Activated naive CD4-positive, alpha-beta T cell treated with anti-CD3 and anti-CD28 coated beads, Interleukin-2, amount 50 U/mL, for 24 hours (primary cell): ENCODE results near the gene SLC37A1.
"Not testable (repeated sequence)": the region's sequence is repeated elsewhere in the genome, so short reads cannot be mapped to it uniquely, and the experiment has no call there.

Experiments used
- H3K27ac Mint-ChIP-seq: one replicate; pipeline ENCODE4 v1.8.0; 2021; ENCODE audit warnings: mild to moderate bottlenecking, mixed read lengths
- H3K27me3 Mint-ChIP-seq: one replicate; pipeline ENCODE4 v1.8.0; 2021; ENCODE audit warnings: mixed read lengths
- H3K36me3 Mint-ChIP-seq: one replicate; pipeline ENCODE4 v1.8.0; 2021; ENCODE audit warnings: mixed read lengths
- H3K4me1 Mint-ChIP-seq: one replicate; pipeline ENCODE4 v1.8.0; 2021; ENCODE audit warnings: mixed read lengths
- H3K4me3 Mint-ChIP-seq: one replicate; pipeline ENCODE4 v1.8.0; 2021; ENCODE audit warnings: mild to moderate bottlenecking, mixed read lengths
- H3K9me3 Mint-ChIP-seq: one replicate; pipeline ENCODE4 v1.8.0; 2021; ENCODE audit warnings: mixed read lengths

The SLC37A1 gene

DNA sequence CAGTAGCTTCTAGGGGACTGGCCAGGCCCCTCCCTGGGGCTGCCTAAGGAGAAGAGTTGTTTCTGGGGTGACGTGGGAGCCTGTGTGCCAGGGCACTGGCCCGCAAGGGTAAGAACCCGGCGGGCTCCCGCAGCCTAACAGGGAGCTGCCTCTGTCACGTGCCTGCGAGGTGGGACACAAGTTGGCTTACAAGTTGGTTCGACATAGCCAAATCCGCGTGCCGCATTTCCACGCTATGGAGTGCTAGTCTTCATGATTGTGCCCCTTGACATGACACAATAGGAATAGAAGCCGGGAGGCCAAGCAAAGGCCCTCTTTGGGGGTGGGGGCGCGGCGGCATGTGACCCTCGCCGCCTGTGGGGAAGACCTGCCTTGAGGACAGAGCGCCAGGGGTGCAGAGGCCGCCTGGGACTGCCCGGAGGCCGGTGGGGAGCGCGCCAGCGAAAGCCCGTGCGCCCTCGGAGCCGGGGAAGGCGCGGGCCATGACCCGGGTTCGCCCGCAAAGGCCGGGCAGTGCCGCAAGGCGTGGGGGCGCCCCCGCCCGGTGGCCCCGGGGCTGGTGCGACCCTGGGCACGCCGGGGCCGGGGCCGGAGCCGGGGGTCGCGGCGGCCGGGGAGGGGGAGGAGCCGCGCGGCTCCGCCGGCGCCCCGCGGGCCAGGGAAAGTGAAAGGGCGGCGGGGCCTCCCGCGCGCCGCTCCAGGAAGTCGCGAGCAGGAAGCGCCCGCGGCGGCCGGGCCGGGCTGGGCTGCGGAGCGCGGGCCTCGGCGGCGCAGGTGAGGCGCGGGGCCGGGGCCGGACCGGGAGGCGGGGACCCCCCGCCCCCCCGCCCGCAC is at the start of gene SLC37A1:
TSS of gene SLC37A1 (plus strand) at position 702 of the 834 bp plus-strand sequence. CDS start 4,603 bp downstream, outside the sequence.
- H3K27ac Mint-ChIP-seq, result peak within 1 kb of the TSS; percentile 86
- no peaks in the 10 kb centered on the region for H3K27me3 Mint-ChIP-seq
- peak within 1 kb of the TSS; percentile 91 for H3K4me3 Mint-ChIP-seq
- peaks cover 37% of the 10 kb centered on the region for H3K4me1 Mint-ChIP-seq
- no peaks in the 10 kb centered on the region for H3K9me3 Mint-ChIP-seq
- no peaks in the 10 kb centered on the region for H3K36me3 Mint-ChIP-seq

DNA sequence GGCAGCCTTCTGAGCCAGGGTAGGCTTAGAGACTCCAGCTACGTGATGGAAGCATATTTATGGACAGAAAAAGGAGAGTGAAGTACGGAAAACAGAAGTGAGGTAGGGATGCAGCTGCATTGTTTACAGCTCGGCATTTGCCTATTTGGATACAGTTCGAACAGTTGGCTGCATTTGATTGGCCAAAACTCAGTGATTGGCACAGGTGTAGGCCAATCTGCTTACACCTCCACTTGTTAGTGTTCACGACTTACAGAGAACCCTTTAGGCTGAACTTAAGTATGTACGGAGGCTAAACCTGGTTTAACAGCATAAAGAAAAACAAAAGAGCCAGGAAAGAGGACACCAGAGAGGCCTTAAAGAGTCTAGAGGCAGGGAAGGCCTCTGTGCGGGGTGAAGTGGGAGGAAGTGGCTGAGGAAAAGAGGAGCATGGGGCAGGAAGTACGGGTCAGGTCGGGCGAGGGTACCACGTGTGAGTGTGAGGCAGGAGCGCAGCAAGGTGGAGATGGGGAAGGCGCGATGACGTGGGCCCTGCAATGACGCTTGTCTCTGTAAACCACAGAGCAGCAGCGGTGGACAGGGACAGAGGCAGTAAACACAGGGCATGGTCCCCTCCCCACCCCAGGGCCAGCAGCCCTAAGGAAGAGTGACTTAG is 49.7 kb upstream of the SLC37A1 start:
- Mint-ChIP-seq H3K4me3 (peak overlapping the region; percentile 56), H3K27me3 (no peaks in the 10 kb centered on the region), H3K9me3 (no peaks in the 10 kb centered on the region), H3K27ac (peak overlapping the region; percentile 93), H3K36me3 (no peaks in the 10 kb centered on the region), H3K4me1 (peaks cover 66% of the 10 kb centered on the region)

DNA sequence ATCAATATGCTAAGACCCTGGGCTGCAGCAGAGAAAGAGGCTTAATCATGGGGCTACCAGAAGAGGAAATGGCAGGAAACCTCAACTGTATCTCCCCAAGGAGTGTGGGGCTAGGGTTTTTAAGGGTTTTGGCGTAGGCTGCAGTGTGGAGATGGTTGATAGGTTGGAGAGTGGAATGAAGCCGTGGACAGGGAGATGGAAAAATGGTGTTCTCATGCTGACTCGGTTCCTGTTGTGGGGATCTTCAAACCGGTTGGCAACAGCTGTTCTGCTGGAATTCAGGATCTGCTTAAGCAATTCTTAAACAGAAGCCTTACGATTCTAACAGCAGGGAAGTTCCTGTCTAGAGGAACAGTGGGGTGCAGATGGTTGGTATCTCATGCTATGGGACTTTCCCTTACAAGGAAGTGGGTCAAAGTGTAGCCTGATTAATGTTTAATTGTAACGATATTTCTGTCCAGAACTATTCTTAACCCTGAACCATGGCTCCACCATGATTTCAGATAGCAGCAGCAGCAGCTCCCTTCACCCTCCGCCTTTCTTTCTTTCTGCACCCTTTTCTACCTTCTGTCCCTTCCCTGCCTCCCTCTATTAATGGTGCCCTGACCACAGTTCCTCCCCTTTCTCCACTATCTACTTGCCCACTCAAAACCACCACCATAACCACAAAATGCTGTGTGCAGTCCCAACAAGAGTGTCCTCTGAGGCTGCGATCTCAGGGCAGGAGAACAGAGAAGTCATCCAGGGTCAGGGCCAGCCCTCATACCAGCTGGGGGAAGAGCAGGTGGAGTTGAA is 48.4 kb upstream of the SLC37A1 start:
- no peaks in the 10 kb centered on the region for H3K9me3 Mint-ChIP-seq
- no peak overlapping the region for H3K4me3 Mint-ChIP-seq
- H3K27ac Mint-ChIP-seq, result peak overlapping the region; percentile 74
- H3K36me3 Mint-ChIP-seq, result no peaks in the 10 kb centered on the region
- no peaks in the 10 kb centered on the region for H3K27me3 Mint-ChIP-seq
- peaks cover 63% of the 10 kb centered on the region for H3K4me1 Mint-ChIP-seq

DNA sequence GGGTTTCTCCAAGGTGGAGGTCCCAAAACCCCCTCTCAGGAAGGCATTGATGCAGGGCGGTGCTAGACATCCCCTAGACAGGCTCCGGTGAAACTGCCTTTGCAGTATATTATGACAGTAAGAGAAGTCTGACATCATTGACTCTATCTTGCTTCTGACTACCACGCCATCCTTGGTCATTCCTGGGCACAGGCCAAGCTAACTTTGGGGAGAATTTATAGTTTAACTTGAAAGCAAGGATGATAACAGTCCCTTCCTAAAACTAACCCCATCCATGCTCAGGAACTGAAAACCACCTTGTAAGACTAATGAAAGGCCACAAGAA is 47.9 kb upstream of the SLC37A1 start:
- Mint-ChIP-seq H3K9me3 (no peaks in the 10 kb centered on the region), H3K4me1 (peaks cover 57% of the 10 kb centered on the region), H3K4me3 (no peak overlapping the region), H3K27ac (no peak overlapping the region), H3K27me3 (no peaks in the 10 kb centered on the region), H3K36me3 (no peaks in the 10 kb centered on the region)

DNA sequence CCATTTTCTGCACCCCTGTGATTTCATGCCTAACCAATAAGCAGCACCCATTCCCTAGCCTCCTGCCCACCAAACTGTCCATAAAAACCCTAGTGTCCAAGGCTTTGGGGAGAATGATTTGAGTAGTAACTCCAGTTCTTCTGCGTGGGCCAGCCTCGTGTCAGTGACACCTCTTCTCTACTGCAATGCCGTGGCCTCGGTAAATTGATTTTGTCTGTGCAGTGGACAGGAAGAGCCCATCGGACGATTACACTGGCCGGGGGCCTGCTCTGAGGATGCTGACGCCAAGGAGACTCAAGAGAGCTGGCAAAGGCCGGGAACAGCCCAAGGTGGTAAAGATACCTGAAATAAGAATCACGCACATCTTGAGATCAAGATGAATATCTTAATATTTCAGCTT is 47.0 kb upstream of the SLC37A1 start:
- Mint-ChIP-seq H3K9me3 (no peaks in the 10 kb centered on the region), H3K27ac (no peak overlapping the region), H3K4me1 (peaks cover 48% of the 10 kb centered on the region), H3K36me3 (no peaks in the 10 kb centered on the region), H3K27me3 (no peaks in the 10 kb centered on the region), H3K4me3 (no peak overlapping the region)

DNA sequence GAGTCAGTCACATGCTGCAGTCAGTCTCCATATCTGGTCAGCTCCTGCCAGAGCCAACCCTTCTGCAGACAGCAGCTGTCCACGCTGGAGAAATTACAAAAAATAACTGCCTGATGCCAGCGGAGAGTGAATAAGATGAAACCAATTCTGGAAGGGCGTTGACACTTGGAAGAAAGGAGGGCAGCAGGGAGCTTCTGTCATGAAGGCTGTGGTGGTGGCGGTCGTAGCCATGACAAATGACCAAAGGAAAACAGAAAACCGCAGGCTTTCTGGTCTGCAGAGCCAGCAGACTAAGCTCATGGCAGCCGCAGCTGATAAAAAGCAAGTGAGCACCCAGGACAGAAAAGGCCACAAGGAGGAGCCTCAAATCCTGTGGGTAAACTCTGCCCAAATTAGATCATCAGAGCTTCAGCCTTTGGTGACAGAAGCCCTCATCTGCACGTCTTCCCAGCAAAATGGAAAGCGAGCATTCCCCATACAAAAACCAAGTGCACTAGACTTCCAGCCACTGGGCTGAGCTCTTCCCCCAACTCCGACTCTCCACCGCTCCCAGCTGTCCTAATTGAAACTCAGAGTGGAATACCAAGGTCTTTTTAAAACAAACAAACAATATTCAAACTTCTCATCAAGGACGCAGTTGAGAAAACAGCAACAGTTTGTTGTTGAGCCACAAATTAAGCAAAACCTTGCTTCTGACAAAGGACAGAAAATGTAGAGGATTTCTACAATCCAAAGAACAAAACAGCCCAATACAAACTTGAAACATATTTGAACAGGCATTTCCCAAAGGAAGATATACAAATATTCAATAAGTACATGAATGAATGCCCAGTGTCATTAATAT is 46.3 kb upstream of the SLC37A1 start:
- Mint-ChIP-seq H3K4me3 (no peak overlapping the region), H3K27ac (no peak overlapping the region), H3K27me3 (no peaks in the 10 kb centered on the region), H3K9me3 (no peaks in the 10 kb centered on the region), H3K4me1 (peaks cover 41% of the 10 kb centered on the region), H3K36me3 (no peaks in the 10 kb centered on the region)

DNA sequence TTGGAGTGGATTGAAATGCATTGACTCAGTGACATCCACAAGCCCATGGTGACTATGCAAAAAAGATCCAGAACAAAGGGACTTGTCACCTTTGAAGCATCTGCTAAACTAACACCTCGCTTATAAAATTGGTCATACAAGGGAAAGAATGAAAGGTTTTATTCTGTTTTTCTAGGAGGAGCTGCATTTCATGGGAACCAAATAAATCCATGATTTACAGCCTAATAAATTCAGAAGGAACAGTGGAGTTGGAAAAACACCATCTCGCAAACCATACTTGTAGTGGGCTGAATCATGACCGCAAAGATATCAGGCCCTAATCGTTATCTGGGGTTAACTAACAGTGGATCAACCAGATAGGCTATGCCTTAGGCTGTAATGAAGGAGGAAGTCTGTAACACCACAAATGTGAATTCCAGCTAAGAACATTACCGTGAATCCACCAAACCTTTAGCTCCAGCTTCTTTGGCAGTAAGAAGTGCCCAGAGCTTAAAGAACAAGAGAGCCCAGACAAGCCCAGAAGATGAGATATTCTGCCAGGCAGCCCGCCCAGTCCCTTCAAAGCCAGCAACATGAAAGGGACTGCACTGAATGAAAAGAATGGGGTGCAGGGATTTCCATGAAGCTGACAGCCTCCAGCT is 45.0 kb upstream of the SLC37A1 start:
- Mint-ChIP-seq H3K4me3 (no peak overlapping the region), H3K36me3 (no peaks in the 10 kb centered on the region), H3K9me3 (no peaks in the 10 kb centered on the region), H3K4me1 (peaks cover 29% of the 10 kb centered on the region), H3K27me3 (no peaks in the 10 kb centered on the region), H3K27ac (no peak overlapping the region)

DNA sequence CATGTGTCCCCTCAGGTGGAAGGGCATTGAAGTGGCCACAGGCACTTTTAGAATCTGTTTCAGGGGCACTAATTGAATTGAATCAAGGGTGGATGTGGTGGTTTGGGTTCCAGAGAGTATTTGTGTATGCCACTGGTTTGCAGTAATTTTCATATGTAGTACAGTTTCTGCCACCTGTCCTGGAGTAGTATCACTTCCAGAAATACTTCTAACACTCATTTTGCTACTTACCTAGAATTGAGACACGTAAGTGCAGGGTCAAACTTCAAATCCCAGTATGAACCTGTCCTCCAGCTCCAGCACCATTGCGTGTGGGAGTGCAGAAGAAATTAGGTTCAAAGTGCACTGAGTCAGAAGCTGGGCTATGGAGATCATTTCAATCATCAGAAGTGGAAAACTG is 44.4 kb upstream of the SLC37A1 start:
- Mint-ChIP-seq H3K4me1 (peaks cover 23% of the 10 kb centered on the region), H3K9me3 (no peaks in the 10 kb centered on the region), H3K27ac (no peak overlapping the region), H3K36me3 (no peaks in the 10 kb centered on the region), H3K4me3 (no peak overlapping the region), H3K27me3 (no peaks in the 10 kb centered on the region)

DNA sequence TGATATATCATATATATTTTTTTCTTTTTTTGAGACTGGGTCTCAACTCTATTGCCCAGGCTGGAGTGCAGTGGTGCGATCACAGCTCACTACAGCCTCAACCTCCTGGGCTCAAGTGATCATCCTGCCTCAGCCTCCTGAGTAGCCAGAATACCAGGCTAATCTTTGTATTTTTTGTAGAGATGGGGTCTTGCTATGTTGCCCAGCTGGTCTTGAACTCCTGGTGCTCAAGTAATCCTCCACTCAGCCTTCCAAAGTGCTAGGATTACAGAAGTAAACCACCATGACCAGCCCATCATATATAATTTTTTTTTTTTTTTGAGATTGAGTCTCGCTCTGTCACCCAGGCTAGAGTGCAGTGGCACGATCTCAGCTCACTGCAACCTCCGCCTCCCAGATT is 43.9 kb upstream of the SLC37A1 start:
- not testable (repeated sequence) for H3K36me3 Mint-ChIP-seq, H3K9me3 Mint-ChIP-seq, H3K27ac Mint-ChIP-seq, H3K27me3 Mint-ChIP-seq, H3K4me3 Mint-ChIP-seq
- peaks cover 18% of the 10 kb centered on the region for H3K4me1 Mint-ChIP-seq

DNA sequence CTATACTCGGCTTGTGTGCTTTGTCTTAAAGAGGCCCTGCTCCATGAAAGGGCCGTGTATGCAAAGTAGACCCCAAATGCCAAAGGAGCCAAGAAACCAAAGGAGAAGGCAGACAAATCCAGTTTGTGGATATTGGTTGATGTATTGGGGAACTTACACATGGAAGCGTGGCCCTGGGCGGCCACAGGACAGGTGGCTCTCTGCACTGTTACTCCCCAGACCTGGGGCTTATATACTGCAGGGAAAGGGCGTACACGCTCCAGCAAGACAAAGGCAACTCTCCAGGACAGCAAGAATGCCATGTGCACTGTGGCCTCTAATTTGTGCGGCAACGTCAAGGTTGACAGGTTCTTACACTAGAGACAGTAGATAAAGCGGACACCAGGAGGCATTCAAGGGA is 42.4 kb upstream of the SLC37A1 start:
- Mint-ChIP-seq H3K36me3 (no peaks in the 10 kb centered on the region), H3K27ac (peak overlapping the region; percentile 68), H3K9me3 (no peaks in the 10 kb centered on the region), H3K4me1 (peaks cover 7% of the 10 kb centered on the region), H3K27me3 (no peaks in the 10 kb centered on the region), H3K4me3 (no peak overlapping the region)

DNA sequence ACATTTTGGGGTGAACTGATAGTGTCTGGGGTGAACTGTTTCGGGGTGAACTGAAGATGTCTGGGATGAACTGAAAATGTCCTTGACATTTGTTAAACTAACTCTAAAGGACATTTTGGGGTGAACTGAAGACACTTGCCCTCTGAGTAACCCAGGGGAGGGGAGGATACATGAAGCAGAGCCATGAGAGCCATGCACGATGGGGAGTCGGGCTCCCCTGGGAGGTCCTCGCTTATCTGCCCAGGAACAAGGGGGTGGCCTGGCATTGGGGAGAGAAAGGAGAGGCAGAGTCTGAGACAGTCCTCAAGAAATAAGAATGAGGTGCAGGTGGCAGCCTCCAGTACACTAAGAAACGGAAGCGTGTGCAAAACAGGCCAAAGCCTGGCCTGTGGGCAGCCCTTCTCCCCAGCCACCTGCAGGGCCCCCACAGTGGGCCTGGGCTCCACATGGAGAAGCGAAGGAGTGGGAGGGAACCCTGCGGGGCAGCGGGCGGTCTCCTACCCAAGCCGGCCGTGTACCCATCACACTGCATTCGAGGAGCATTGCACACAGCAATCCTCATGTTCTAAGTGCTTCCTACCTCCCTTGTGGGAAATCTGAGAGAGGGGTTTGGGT is 41.8 kb upstream of the SLC37A1 start:
- H3K27ac Mint-ChIP-seq, result no peak overlapping the region
- no peaks in the 10 kb centered on the region for H3K27me3 Mint-ChIP-seq
- no peaks in the 10 kb centered on the region for H3K36me3 Mint-ChIP-seq
- peaks cover 7% of the 10 kb centered on the region for H3K4me1 Mint-ChIP-seq
- H3K9me3 Mint-ChIP-seq, result no peaks in the 10 kb centered on the region
- no peak overlapping the region for H3K4me3 Mint-ChIP-seq

DNA sequence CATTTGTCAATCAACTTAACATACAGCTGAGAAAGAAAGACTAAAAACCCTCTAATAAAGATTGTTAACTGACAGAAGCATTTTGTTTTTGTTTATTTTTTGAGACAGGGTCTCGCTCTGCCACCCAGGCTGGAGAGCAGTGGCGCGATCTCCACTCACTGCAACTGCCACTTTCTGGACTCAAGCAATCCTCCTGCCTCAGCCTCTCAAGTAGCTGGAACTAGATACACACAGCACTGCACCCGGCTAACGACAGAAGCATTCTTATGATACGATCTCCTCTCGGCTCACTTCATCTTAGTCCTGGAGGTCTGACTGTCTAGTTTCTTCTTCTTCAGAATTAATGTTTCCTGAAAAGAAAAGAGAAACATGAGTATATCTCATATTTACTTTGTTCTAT is 41.1 kb upstream of the SLC37A1 start:
- Mint-ChIP-seq H3K4me1 (peaks cover 2% of the 10 kb centered on the region), H3K4me3 (no peak overlapping the region), H3K36me3 (no peaks in the 10 kb centered on the region), H3K9me3 (no peaks in the 10 kb centered on the region), H3K27me3 (no peaks in the 10 kb centered on the region), H3K27ac (no peak overlapping the region)

DNA sequence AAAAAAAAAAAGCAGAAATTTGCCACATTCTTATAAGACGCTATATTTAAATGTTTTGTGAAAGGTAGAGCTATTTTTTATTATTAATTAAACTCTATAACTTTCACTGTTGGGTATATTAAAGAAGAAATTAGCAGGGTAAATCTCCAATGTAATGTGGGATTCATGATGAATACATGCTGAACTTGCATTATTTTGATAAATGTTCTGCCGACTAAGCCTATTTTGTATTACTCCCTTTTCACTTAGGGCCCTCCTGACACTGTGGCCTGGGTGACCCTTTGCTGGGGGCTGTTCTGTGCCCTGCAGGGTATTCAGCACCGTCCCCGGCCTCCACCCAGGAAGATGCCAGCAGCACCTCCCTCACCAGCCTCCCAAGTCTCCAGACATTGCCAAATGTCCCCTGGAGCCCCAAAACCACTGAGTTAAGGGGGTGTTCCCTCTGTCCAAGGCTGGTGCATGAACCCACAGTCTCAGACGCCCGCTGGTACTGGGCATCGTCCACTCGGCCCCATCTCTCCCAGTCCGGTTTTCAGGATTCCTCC is 40.1 kb upstream of the SLC37A1 start:
- no peak overlapping the region for H3K4me3 Mint-ChIP-seq
- no peaks in the 10 kb centered on the region for H3K27me3 Mint-ChIP-seq
- H3K4me1 Mint-ChIP-seq, result no peaks in the 10 kb centered on the region
- no peaks in the 10 kb centered on the region for H3K9me3 Mint-ChIP-seq
- H3K36me3 Mint-ChIP-seq, result no peaks in the 10 kb centered on the region
- no peak overlapping the region for H3K27ac Mint-ChIP-seq

DNA sequence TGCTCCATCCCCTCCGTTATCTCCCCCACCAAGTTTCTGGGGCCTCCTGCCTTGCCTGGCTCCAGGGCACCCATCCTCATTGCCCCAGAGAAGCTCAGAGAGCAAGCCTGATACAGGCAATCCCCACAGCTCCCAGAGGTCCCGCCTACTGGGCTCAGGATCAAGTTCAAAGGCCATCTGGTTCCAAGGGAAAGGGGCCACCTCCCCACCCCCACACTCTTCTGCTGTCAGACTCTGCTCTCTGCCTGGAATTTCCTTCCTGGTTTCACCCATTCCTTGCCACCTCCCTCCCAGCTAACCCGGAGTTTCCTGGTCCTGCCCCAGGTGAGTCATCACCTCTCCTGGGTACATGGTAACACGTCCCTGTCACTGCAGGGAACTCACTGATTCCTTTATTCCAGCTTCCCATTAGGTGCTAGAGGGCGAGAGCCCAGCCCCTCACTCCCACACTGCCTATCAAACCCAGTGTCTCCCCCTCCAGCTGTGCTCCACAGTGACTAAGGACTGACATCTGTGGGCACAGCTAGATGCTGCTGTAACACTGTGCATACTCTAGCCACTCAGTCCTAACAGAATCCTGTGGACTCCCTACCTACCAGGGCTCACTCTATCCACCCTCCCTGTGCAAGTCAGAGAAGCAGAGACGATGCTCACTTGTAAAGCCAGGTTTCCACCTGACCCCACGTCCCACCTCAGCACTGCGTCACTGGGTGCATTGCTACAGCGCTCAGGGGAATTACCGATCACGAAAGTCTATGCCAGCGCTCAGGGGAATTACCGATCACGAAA is 39.4 kb upstream of the SLC37A1 start:
- Mint-ChIP-seq H3K27ac (no peak overlapping the region), H3K4me1 (no peaks in the 10 kb centered on the region), H3K9me3 (no peaks in the 10 kb centered on the region), H3K4me3 (no peak overlapping the region), H3K27me3 (no peaks in the 10 kb centered on the region), H3K36me3 (no peaks in the 10 kb centered on the region)
